H1 (cell line): ENCODE measurements around the gene SOX13. TPM values are rescaled to one million over a fixed set of nuclear protein-coding genes. Genes with fewer than 3 reads are reported as not detected.

Experiments used
- CTCF ChIA-PET: fragments of 300-600 bp; sonication (Branson Sonifier 250); formaldehyde crosslinking; loops from one replicate; lab custom pipeline; 2021; ENCODE audit not compliant: partially characterized antibody; lab: Charles Lee
- POLR2A ChIA-PET: fragments of 300-600 bp; sonication (Branson Sonifier 250); formaldehyde crosslinking; loops from one replicate; lab custom pipeline; 2021; ENCODE audit warnings: inconsistent platforms; ENCODE audit not compliant: partially characterized antibody; lab: Charles Lee
- DNase-seq, 2 experiments: peaks; one replicate each; pipeline versions ENCODE4 v3.0.0 to v3.0.0-alpha.2; 2010 to 2022; ENCODE audit warnings: low spot score in 2 of 2, low read depth in 1 of 2, mixed read lengths in 1 of 2
- FAIRE-seq: peaks from 2 replicates; lab custom pipeline; 2011; peaks lifted over from hg19 to GRCh38; lab: Jason Lieb, UNC
- H2AFZ ChIP-seq: 2 replicates; pipeline ENCODE4 v1.8.1; 2012; ENCODE audit warnings: low read length, inconsistent platforms
- H2AK5ac ChIP-seq: 2 replicates; pipeline ENCODE4 v1.6.1; 2013; ENCODE audit warnings: low read depth, low read length
- H2BK120ac ChIP-seq: replicated peaks from 2 replicates; pipeline ENCODE3; 2013; ENCODE audit warnings: low read depth, low read length, inconsistent platforms
- H2BK12ac ChIP-seq: 2 replicates; pipeline ENCODE4 v1.6.1; 2013; ENCODE audit warnings: low read depth, low read length
- H2BK15ac ChIP-seq: 2 replicates; pipeline ENCODE4 v1.6.1; 2013; ENCODE audit warnings: low read length
- H2BK20ac ChIP-seq: 2 replicates; pipeline ENCODE4 v1.6.1; 2013; ENCODE audit warnings: low read length
- H2BK5ac ChIP-seq: 2 replicates; pipeline ENCODE4 v1.6.1; 2013; ENCODE audit warnings: low read depth, low read length
- H3K14ac ChIP-seq: 2 replicates; pipeline ENCODE4 v1.6.1; 2013; ENCODE audit warnings: inconsistent platforms; ENCODE audit not compliant: insufficient read length
- H3K18ac ChIP-seq: 2 replicates; pipeline ENCODE4 v1.6.1; 2013; ENCODE audit warnings: low read length; ENCODE audit errors: extremely low read depth
- H3K23ac ChIP-seq: 2 replicates; pipeline ENCODE4 v1.6.1; 2013; ENCODE audit warnings: inconsistent platforms; ENCODE audit not compliant: insufficient read length
- H3K23me2 ChIP-seq: 2 replicates; pipeline ENCODE4 v1.6.1; 2013; ENCODE audit warnings: low read depth, low read length
- H3K27ac ChIP-seq: 2 replicates; pipeline ENCODE4 v1.6.1; 2011; ENCODE audit warnings: low read depth, low read length, inconsistent platforms
- H3K27me3 ChIP-seq, 4 experiments: replicated peaks in 1 of 4; 1 replicate in 1 of 4; 2 replicates in 3 of 4; pipeline versions ENCODE4 v1.6.1 to v1.8.1; 2011 to 2013; ENCODE audit warnings: low read length in 3 of 4, mild to moderate bottlenecking in 3 of 4, inconsistent platforms in 2 of 4, mixed read lengths in 2 of 4, moderate library complexity in 1 of 4; ENCODE audit not compliant: control insufficient read depth in 3 of 4, insufficient read depth in 3 of 4; ENCODE audit errors: extremely low read depth in 1 of 4
- H3K36me3 ChIP-seq, 4 experiments: 2 replicates each; pipeline versions ENCODE4 v1.6.1 to v1.8.1; 2011 to 2013; ENCODE audit warnings: mild to moderate bottlenecking in 4 of 4, low read length in 3 of 4, moderate library complexity in 2 of 4, control low read depth in 1 of 4, inconsistent platforms in 1 of 4; ENCODE audit not compliant: insufficient read depth in 4 of 4, control insufficient read depth in 2 of 4
- H3K4ac ChIP-seq: replicated peaks from 2 replicates; pipeline ENCODE3; 2013; ENCODE audit warnings: low read length, low read depth, mixed read lengths, inconsistent platforms; ENCODE audit not compliant: insufficient read length
- H3K4me1 ChIP-seq, 4 experiments: replicated peaks in 1 of 4; 1 replicate in 1 of 4; 2 replicates in 3 of 4; pipeline versions ENCODE4 v1.6.1 to v1.8.1; 2011 to 2013; ENCODE audit warnings: low read length in 3 of 4, inconsistent platforms in 2 of 4, mixed read lengths in 1 of 4; ENCODE audit not compliant: insufficient read depth in 4 of 4, control insufficient read depth in 3 of 4
- H3K4me2 ChIP-seq, 2 experiments: 2 replicates each; pipeline versions ENCODE4 v1.6.1 to v1.8.1; 2011 to 2013; ENCODE audit warnings: low read depth in 2 of 2, low read length in 2 of 2, control low read depth in 1 of 2, inconsistent platforms in 1 of 2, mild to moderate bottlenecking in 1 of 2; ENCODE audit not compliant: insufficient read depth in 1 of 2
- H3K4me3 ChIP-seq, 4 experiments: fragments of 200-600, 300-600 bp in 1 of 4; sonication (generic), shearing (Covaris generic), sonication (Bioruptor Twin) in 1 of 4; 2 replicates each; pipeline versions ENCODE4 v1.5.1 to v1.8.1; 2011 to 2016; ENCODE audit warnings: low read length in 4 of 4, low read depth in 3 of 4, control low read depth in 2 of 4, inconsistent platforms in 2 of 4, mild to moderate bottlenecking in 2 of 4, mixed read lengths in 1 of 4, moderate library complexity in 1 of 4; ENCODE audit not compliant: insufficient read depth in 2 of 4; ENCODE audit errors: extremely low read depth in 1 of 4
- H3K56ac ChIP-seq: replicated peaks from 2 replicates; pipeline ENCODE3; 2013; ENCODE audit warnings: low read depth, mild to moderate bottlenecking, mixed read lengths, low read length, inconsistent platforms; ENCODE audit not compliant: insufficient read length
- H3K79me1 ChIP-seq: 2 replicates; pipeline ENCODE4 v1.6.1; 2013; ENCODE audit warnings: low read depth, low read length, control low read depth
- H3K79me2 ChIP-seq, 2 experiments: 2 replicates each; pipeline versions ENCODE4 v1.6.1 to v1.8.1; 2012 to 2013; ENCODE audit warnings: low read length in 2 of 2, mild to moderate bottlenecking in 2 of 2, inconsistent platforms in 1 of 2; ENCODE audit not compliant: insufficient read depth in 2 of 2, control insufficient read depth in 1 of 2
- H3K9ac ChIP-seq, 4 experiments: replicated peaks in 1 of 4; 1 replicate in 1 of 4; 2 replicates in 3 of 4; pipeline versions ENCODE4 v1.6.1 to v1.8.1; 2011 to 2013; ENCODE audit warnings: low read depth in 3 of 4, low read length in 3 of 4, control low read depth in 2 of 4, mild to moderate bottlenecking in 2 of 4, moderate library complexity in 2 of 4, inconsistent platforms in 1 of 4; ENCODE audit errors: extremely low read depth in 1 of 4
- H3K9me3 ChIP-seq, 2 experiments: 2 replicates each; pipeline versions ENCODE4 v1.6.1 to v1.8.1; 2012 to 2013; ENCODE audit warnings: mild to moderate bottlenecking in 2 of 2, moderate library complexity in 2 of 2, control low read depth in 1 of 2, inconsistent platforms in 1 of 2, low read depth in 1 of 2, low read length in 1 of 2, mixed read lengths in 1 of 2; ENCODE audit not compliant: insufficient read depth in 2 of 2
- H4K20me1 ChIP-seq, 2 experiments: replicated peaks in 1 of 2; 2 replicates each; pipeline versions ENCODE3 to v1.8.1; 2011 to 2013; ENCODE audit warnings: inconsistent platforms in 2 of 2, low read length in 2 of 2, mild to moderate bottlenecking in 1 of 2; ENCODE audit not compliant: insufficient read depth in 2 of 2, control insufficient read depth in 1 of 2
- H4K5ac ChIP-seq: 2 replicates; pipeline ENCODE4 v1.6.1; 2013; ENCODE audit warnings: low read length, low read depth, mixed read lengths, inconsistent platforms; ENCODE audit not compliant: insufficient read length
- H4K8ac ChIP-seq: 2 replicates; pipeline ENCODE4 v1.8.0; 2013; ENCODE audit warnings: mild to moderate bottlenecking, moderate library complexity, low read length, inconsistent platforms; ENCODE audit not compliant: insufficient read depth; ENCODE audit errors: extremely low read depth
- H4K91ac ChIP-seq: replicated peaks from 2 replicates; pipeline ENCODE3; 2013; ENCODE audit warnings: low read length, mixed read lengths, inconsistent platforms; ENCODE audit not compliant: insufficient read length
- BCL11A ChIP-seq, 2 experiments: IDR thresholded peaks; one replicate each; pipeline ENCODE4 v1.6.1; 2011; ENCODE audit warnings: low read depth in 2 of 2, low read length in 2 of 2, mild to moderate bottlenecking in 2 of 2
- GABPA ChIP-seq: IDR thresholded peaks from 2 replicates; pipeline ENCODE4 v1.6.1; 2011; ENCODE audit warnings: mild to moderate bottlenecking, low read length, moderate library complexity, borderline replicate concordance; ENCODE audit not compliant: insufficient read depth
- JUN ChIP-seq: IDR thresholded peaks from 2 replicates; pipeline ENCODE4 v1.6.1; 2011; ENCODE audit warnings: low read depth, mild to moderate bottlenecking, improper control_type of control experiment, low read length
- NANOG ChIP-seq: IDR thresholded peaks from 2 replicates; pipeline ENCODE4 v1.6.1; 2011; ENCODE audit warnings: low read length, low read depth, mild to moderate bottlenecking, inconsistent platforms; ENCODE audit not compliant: insufficient read depth, poor library complexity, severe bottlenecking
- RFX5 ChIP-seq: IDR thresholded peaks from 2 replicates; pipeline ENCODE4 v1.6.1; 2011; ENCODE audit warnings: low read depth, low read length, improper control_type of control experiment, borderline replicate concordance
- RXRA ChIP-seq: IDR thresholded peaks from 2 replicates; pipeline ENCODE4 v1.6.1; 2011; ENCODE audit warnings: low read depth, mild to moderate bottlenecking, low read length, moderate library complexity; ENCODE audit not compliant: insufficient read depth
- SIRT6 ChIP-seq: IDR thresholded peaks from one replicate; pipeline ENCODE4 v1.7.1; 2012; ENCODE audit warnings: low read length, inconsistent platforms
- WGBS, 2 experiments: shearing (Covaris generic) in 1 of 2; methylation state at CpG; one replicate each; pipeline versions ENCODE4 v1.1.6 to v1.1.7; 2013 to 2015; ENCODE audit warnings: low lambda C conversion rate in 2 of 2, mixed read lengths in 2 of 2, inconsistent platforms in 1 of 2, low coverage in 1 of 2, missing lambda C conversion rate in 1 of 2; ENCODE audit not compliant: insufficient replicate concordance in 2 of 2, insufficient coverage in 1 of 2, insufficient read length in 1 of 2; ENCODE audit errors: extremely low coverage in 1 of 2, missing lambda C conversion rate in 1 of 2; 5-methylcytosine and 5-hydroxymethylcytosine counted together
- polyA plus RNA-seq, 7 experiments: library from polyadenylated mRNA; depleted of rRNA in 3 of 7; stranded (reverse) in 5 of 7; unstranded in 2 of 7; fragments of >200 nt in 5 of 7; fragments of 200-250 nt in 2 of 7; gene quantifications; 1 replicate in 5 of 7; 2 replicates in 1 of 7; 4 replicates in 1 of 7; pipeline versions ENCODE4 v1.2.1 to v1.2.3, GENCODE V29; 2011 to 2013; ENCODE audit warnings: missing spikeins in 2 of 7, mixed read lengths in 2 of 7
- total RNA-seq: library from RNA; stranded (reverse); fragmentation: NEBNext Ultra II Directional; extraction: Animal tissue kit (Norgen Biotek cat#: 25700); gene quantifications from 2 replicates; pipeline ENCODE4 v1.2.1, GENCODE V29; 2021
- TF ChIP-seq, protein P1 (sequence below): IDR thresholded peaks from 2 replicates; pipeline ENCODE4 v1.6.1; 2011; ENCODE audit warnings: low read depth, mild to moderate bottlenecking, low read length; ENCODE audit not compliant: insufficient read depth
- TF ChIP-seq, protein P2 (sequence below): IDR thresholded peaks from 2 replicates; pipeline ENCODE4 v1.6.1; 2011; ENCODE audit warnings: low read length, improper control_type of control experiment

SOX13 gene
- total and polyA plus RNA-seq, 2 of the 8 experiments (the other 6 are each of a cell fraction or from before 2014, with no cell fraction given): 113 to 173 TPM

DNA sequence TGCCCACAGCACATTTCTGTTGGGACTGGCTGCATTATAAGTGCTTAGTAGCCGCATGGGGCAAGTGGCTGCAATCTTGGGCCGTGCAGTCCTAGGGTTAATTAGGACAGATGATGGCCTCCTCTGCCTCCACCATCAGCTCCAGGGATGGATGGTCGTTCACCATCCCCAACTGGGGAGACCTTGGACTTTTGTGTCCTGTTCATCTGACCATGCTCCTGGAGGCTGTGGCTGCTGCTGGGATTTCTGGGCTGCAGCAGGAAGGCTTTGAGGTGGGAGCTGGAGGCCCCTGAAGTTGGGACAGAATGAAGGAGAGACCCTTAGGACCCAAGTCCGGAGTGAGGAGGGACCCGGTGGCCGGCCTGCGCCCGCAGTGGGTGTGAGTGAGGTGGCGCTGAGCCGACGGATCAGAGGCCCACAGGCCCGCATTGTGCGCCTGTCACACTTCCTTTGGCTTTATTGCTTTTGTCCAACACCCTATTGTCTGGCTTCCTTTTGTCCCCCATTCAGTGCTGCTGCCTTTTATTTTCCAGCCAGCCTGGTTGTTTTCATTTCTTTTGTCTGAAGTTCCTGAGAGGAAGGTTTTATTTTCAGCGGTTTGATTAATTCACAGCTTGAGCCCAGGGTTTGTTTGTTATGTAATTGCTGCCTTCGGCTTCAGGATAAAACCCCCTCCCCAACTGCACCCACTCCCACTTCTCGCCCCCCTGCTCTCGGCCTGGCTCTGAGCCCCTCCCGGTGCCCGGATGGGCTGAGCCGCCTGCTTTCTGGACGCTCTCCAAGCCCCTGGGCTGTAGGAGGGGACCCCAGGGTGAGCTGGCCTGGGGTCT lies 35.6 kb downstream of the SOX13 start:
- peak overlapping the region; percentile 97 for H2BK120ac ChIP-seq
- H3K27ac ChIP-seq: peak overlapping the region; percentile 31; the same call in 1 of the 2 replicates
- H2BK20ac ChIP-seq: peak overlapping the region; percentile 100
- CTCF ChIA-PET: interaction anchor here (1.1 to 3.9 kb wide), 12 partner anchors 12 to 248 kb away, joined by 3 to 20 read pairs (median 4); no protein-coding TSS in a partner anchor
- H3K23ac ChIP-seq: no peak overlapping the region
- peak overlapping the region; percentile 54 for H3K56ac ChIP-seq
- H3K14ac ChIP-seq: no peak overlapping the region
- H3K9me3 ChIP-seq: no peaks in the 10 kb centered on the region
- peak overlapping the region in 2 of 4 experiments; percentile 19 to 47; a peak in 3 of 8 replicates for H3K4me3 ChIP-seq
- H3K27me3 ChIP-seq: no peaks in the 10 kb centered on the region
- no peak overlapping the region for H2AFZ ChIP-seq
- H4K20me1 ChIP-seq: peaks cover 29 to 40% of the 10 kb centered on the region in 2 experiments
- peak overlapping the region; percentile 95 for H4K91ac ChIP-seq
- peak overlapping the region; percentile 93 for H3K18ac ChIP-seq
- peaks cover 15 to 47% (median 36%) of the 10 kb centered on the region in 4 experiments for H3K4me1 ChIP-seq
- POLR2A ChIA-PET: interaction anchor here (0.8 to 2.3 kb wide), 15 partner anchors 9 to 248 kb away, joined by 3 to 21 read pairs (median 4); partner anchors contain the start of genes SNRPE and SOX13
- peak overlapping the region; percentile 66 to 79 for H3K4me2 ChIP-seq
- WGBS, 2 experiments: 7% methylated on average over 21 of the region's 21 CpGs; no CpG with 5 or more reads in 1 of the 2 experiments
- no peaks in the 10 kb centered on the region for H3K36me3 ChIP-seq
- H4K5ac ChIP-seq: peak overlapping the region; percentile 69
- peak overlapping the region; percentile 48; the same call in 1 of the 2 replicates for H2BK15ac ChIP-seq
- peak overlapping the region; percentile 96 for H2AK5ac ChIP-seq
- H3K79me1 ChIP-seq: peaks cover 16% of the 10 kb centered on the region
- H2BK12ac ChIP-seq: peak overlapping the region; percentile 99
- peak overlapping the region; percentile 41 for H3K4ac ChIP-seq
- H3K79me2 ChIP-seq: peaks cover 9 to 93% of the 10 kb centered on the region in 2 experiments
- FAIRE-seq: peak; percentile 77
- no peaks in the 10 kb centered on the region; the same call in 1 of the 2 replicates for H3K23me2 ChIP-seq
- H3K9ac ChIP-seq: no peak overlapping the region; a peak in 1 of 7 replicates
- DNase-seq: peak; percentile 80 to 86
- H4K8ac ChIP-seq: peak overlapping the region; percentile 83
- peak overlapping the region; percentile 96 for H2BK5ac ChIP-seq
- no peak for TF ChIP-seq RXRA
- peak; percentile 80 to 87 for TF ChIP-seq BCL11A (IDR thresholded peaks at IDR 0.05; ENCODE audit: low read depth in 2 of 2, low read length in 2 of 2)
- no peak for TF ChIP-seq SIRT6
- no peak for TF ChIP-seq RFX5
- no peak for TF ChIP-seq GABPA
- TF ChIP-seq NANOG: peak; percentile 34
- TF ChIP-seq, protein P1, sequence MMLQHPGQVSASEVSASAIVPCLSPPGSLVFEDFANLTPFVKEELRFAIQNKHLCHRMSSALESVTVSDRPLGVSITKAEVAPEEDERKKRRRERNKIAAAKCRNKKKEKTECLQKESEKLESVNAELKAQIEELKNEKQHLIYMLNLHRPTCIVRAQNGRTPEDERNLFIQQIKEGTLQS: no peak
- TF ChIP-seq JUN: no peak
- TF ChIP-seq, protein P2, sequence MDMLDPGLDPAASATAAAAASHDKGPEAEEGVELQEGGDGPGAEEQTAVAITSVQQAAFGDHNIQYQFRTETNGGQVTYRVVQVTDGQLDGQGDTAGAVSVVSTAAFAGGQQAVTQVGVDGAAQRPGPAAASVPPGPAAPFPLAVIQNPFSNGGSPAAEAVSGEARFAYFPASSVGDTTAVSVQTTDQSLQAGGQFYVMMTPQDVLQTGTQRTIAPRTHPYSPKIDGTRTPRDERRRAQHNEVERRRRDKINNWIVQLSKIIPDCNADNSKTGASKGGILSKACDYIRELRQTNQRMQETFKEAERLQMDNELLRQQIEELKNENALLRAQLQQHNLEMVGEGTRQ: no peak
